Islet of Langerhans (tissue), 1 donor: Measurements from ENCODE around the gene BASP1.
"Not testable (repeated sequence)": the region's sequence is repeated elsewhere in the genome, so short reads cannot be mapped to it uniquely, and the experiment has no call there.

Experiments
- FAIRE-seq: peaks from one replicate; lab custom pipeline; 2011; peaks lifted over from hg19 to GRCh38; lab: Jason Lieb, UNC

The BASP1 gene

GRCh38 chr5:17191574-17191973, 25.9 kb upstream of the BASP1 start:
- not testable (repeated sequence) for FAIRE-seq

GRCh38 chr5:17192191-17192590, 25.2 kb upstream of the BASP1 start:
- FAIRE-seq = no peak

GRCh38 chr5:17196024-17196423, 21.4 kb upstream of the BASP1 start:
- no peak for FAIRE-seq

- no peak for FAIRE-seq
These were observed 20.7 kb upstream of the BASP1 start for GRCh38 chr5:17196697-17197096.

DNA sequence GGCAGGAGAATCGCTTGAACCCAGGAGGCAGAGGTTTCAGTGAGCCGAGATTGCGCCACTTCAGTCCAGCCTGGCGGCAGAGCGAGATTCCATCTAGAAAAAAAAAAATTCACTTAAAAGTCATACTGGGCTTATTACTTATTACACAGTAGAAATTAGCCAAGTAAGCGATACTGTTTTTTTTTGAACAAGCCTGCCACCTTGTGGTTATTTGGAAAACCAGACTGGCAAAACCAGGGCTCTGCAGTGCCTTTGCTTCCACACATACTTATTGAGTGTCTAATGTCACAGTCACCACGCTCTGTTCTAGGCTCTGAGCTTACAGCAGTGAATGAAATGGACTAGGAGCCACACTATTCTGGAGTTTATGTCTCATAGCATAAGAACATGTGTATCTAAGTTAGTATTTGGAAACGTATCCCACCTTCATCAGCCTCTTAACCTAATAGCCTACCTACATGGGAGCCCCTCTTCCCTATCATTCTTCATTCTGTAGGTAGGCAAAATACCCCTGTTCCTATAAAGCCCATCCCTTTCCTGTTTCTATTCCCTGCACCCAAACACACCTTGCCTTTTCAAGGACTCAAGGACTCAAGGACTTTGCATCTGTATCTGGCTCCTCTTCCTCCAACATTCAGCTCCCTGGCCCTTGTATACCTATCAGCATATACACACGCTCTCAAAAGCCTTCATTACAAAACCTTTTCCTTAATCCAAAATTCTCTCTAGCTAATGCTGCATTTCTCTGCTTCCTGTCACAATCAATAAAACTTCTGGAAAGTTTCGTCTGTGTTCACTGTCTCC, 13.9 kb upstream of the BASP1 start:
- FAIRE-seq = peak; percentile 99

DNA sequence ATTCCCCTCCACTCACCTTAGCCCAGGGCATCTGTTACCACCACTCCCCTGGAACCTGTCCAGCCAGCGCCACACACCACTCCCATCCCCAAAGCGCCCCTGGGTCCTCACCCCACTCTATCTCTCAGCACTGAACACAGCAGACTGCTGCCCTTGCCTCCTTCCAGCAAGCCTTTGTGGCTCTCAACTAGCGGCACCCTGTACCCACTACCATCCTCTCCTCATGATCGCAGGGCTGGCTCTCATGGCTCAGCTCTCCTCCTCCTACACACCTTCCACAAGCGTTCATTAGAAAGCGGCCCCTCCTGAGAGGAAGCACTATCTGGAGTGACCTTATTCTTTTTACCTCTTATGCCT, 13.3 kb upstream of the BASP1 start:
- no peak for FAIRE-seq

- FAIRE-seq = no peak
These were observed 11.4 kb upstream of the BASP1 start for GRCh38 chr5:17206021-17206420.

DNA sequence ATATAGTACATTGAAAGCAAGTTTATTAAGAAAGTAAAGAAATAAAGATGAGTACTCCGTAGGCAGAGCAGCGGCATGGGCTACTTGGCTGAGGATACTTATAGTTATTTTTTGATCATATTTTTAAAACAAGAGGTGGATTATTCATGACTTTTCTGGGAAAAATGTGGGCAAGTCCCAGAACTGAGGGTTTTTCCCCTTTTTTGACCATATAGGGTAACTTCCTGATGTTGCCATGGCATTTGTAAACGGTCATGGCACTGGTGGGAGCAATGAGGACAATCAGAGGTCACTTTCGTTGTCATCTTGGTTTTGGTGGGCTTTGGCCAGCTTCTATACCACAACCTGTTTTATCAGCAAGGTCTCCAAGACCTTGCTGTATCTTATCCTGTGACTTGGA, 5.2 kb upstream of the BASP1 start:
- no peak for FAIRE-seq

DNA sequence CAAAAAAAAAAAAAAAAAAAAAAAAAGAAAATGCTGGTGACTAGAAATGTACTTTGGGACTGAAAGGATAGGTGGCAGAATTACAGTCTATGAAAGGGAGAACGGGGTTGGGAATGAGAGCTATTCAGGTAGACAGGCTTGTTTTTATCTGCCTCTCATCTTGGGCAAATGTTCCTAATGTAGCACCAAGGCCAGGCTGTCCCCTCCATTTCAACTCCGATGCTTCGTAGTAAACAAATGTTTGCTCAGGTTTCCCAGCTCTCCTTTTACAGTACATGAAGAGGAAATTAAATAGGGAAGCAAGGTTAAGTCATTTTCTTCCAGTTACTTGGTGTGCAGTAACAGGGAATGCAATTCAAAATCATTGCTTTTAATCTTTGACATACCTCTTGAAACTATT, 4.4 kb upstream of the BASP1 start:
- no peak for FAIRE-seq

DNA sequence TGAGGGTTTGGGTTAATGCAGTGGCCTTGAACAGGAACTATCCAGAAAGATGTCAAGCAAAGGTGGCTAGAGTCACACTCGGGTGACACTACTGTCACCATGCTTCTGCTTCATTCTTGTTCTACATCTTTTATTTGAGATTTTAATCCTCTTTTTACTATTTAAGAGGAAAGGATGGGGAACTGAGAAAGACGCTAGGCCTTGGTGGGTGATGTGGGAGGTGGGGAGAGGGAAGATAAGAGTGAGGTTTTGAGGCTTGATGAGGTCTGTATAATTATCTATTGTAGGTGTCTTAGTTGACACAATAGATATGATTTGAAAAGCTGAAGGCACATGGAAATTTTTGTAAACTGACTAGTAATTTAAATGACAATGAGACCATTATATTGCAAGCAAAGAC, 3.5 kb upstream of the BASP1 start:
- FAIRE-seq = no peak

DNA sequence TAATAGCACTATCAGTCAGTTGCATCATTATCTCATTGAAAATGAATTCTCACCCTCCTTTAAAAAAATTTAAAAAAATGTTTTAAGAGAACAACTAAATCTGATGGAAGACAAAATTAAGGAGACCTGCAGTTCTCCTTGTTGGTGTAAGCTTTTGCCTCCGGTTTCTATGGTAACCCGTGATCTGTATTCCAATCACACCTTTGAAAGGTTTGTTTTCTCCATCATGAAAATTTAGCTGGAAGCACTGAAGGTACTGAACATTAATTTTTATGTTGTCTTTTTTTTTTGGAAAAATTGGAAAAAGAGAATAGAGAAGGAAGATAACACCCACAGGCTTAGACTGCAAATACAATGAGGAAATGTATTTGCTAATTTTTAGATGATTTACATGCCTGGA, 2.5 kb upstream of the BASP1 start:
- FAIRE-seq = no peak

DNA sequence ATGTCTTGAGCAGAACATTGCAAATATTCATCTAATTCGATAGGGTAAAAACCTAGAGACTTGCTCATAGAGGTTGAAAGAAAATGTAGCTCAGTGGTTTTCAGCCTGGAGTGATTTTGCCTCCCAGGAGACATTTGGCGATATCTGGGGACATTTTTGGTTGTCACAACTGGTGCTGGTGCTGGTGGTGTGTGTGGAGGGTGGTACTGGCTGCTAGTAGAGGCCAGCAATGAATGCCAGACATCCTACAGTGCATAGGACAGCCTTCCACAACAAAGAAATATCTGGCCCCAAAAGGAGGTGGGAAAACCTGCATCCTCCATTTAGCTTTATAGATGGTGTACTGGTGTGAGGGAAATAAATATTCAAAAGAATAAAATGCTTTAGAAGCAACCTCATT, 2.1 kb upstream of the BASP1 start:
- no peak for FAIRE-seq

GRCh38 chr5:17216176-17216973, 1.1 kb upstream of the BASP1 start:
- no peak for FAIRE-seq

GRCh38 chr5:17216974-17217492, 398 bp upstream of the BASP1 start:
- FAIRE-seq = no peak

DNA sequence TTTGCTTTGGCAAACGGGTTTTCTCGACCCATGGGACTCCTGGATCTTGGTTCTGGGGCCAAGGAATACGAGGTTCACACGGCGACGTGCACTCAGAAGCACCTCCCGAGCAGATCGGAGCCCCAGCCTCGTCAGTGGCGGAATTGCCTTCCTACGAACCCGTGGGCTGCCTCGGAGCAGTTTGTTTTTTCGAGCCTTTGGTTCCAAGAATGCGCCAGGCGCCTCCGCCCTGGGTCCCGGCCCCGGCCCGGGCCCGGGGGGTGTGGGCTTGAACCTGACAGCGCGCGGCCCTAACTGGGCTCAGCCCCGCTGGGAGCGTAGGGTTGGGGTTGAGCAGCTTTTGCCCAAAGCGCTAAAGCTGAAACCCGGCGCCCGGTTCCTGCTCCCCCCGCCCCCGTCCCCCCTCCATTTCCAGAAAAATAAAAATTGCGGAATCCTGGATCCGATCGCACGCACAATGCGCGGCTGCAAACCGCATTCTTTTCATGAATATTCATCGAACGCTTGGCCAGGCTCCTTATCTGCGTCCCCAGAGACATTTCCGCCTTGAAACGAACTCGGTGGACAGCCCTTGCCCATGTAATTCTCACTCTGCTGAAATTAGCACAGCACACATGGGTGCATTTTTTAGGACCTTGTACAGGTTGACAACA, 1.0 kb downstream of the BASP1 start:
- no peak for FAIRE-seq

DNA sequence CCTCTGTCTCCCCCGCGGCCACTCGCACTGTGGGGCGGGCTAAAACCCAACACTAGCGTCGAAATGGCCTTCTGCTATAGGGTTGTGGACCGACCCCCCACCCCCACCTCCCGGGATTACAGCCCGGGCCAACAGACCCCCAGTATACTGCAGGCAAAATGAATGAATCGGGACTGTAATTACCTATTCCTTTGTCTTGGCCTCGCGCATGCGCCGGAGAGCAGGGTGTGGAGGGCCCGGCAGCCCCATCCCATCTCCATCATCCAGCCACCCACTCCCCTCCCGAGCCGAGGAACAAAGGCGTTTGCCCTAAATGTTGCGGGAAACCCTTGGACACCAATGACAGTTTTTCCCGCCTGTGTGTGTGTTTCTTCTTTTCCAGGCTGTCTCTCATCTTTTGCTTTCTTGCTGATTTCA, 1.6 kb downstream of the BASP1 start:
- no peak for FAIRE-seq

- FAIRE-seq = no peak
These were observed 2.0 kb downstream of the BASP1 start for GRCh38 chr5:17219469-17219868.

- no peak for FAIRE-seq
These were observed 2.6 kb downstream of the BASP1 start for GRCh38 chr5:17219992-17220391.

GRCh38 chr5:17220469-17220868, 3.0 kb downstream of the BASP1 start:
- FAIRE-seq = no peak

GRCh38 chr5:17221843-17222636, 4.6 kb downstream of the BASP1 start:
- FAIRE-seq = no peak

- no peak for FAIRE-seq
These were observed 5.2 kb downstream of the BASP1 start for GRCh38 chr5:17222664-17223063.
